ENCODE measurements around the gene LRRN3. TPM values are rescaled to one million over a fixed set of nuclear protein-coding genes. Genes with fewer than 3 reads are reported as not detected.

LRRN3 gene
- total and polyA plus RNA-seq, 7 donors = 0.41 to 3.3 (median 0.76) TPM; not detected in 2

DNA sequence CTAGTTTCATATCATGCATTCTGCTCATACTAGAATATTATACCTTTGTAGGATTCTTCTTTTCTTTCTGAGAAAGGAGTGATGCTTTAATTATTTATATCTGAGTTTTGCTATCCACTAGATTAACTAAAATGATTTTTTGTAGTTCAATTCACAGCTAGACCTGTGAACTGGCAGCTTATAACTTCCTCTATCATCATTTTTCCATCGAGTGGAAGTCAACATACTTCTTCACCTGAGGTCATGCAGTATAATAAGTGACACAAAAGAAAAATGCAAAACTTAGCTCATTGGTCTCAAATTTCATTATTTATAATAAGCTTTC lies 8.0 kb downstream of the LRRN3 start:
- TF ChIP-seq POLR2AphosphoS5 (IDR thresholded peaks at IDR 0.05) = no peak
- no peak for TF ChIP-seq POLR2A (IDR thresholded peaks at IDR 0.05)
- no peak for TF ChIP-seq EP300 (IDR thresholded peaks at IDR 0.05)
- TF ChIP-seq, protein P1, sequence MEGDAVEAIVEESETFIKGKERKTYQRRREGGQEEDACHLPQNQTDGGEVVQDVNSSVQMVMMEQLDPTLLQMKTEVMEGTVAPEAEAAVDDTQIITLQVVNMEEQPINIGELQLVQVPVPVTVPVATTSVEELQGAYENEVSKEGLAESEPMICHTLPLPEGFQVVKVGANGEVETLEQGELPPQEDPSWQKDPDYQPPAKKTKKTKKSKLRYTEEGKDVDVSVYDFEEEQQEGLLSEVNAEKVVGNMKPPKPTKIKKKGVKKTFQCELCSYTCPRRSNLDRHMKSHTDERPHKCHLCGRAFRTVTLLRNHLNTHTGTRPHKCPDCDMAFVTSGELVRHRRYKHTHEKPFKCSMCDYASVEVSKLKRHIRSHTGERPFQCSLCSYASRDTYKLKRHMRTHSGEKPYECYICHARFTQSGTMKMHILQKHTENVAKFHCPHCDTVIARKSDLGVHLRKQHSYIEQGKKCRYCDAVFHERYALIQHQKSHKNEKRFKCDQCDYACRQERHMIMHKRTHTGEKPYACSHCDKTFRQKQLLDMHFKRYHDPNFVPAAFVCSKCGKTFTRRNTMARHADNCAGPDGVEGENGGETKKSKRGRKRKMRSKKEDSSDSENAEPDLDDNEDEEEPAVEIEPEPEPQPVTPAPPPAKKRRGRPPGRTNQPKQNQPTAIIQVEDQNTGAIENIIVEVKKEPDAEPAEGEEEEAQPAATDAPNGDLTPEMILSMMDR (IDR thresholded peaks at IDR 0.05) = no peak
- intact Hi-C loops (cut with DNase I) = loop anchor here (10.0 kb wide), 1 partner anchor 636 kb away; no protein-coding TSS in a partner anchor
- Histone ChIP-seq H3K36me3 (no peaks in the 10 kb centered on the region), H3K9me3 (no peaks in the 10 kb centered on the region), H3K27me3 (no peaks in the 10 kb centered on the region), H3K27ac (no peak overlapping the region), H3K4me3 (no peak overlapping the region), H3K4me1 (no peaks in the 10 kb centered on the region)
- DNase-seq = no peak
- 16 to 21% methylated on average over 1 of the region's 1 CpG for WGBS, 2 donors

DNA sequence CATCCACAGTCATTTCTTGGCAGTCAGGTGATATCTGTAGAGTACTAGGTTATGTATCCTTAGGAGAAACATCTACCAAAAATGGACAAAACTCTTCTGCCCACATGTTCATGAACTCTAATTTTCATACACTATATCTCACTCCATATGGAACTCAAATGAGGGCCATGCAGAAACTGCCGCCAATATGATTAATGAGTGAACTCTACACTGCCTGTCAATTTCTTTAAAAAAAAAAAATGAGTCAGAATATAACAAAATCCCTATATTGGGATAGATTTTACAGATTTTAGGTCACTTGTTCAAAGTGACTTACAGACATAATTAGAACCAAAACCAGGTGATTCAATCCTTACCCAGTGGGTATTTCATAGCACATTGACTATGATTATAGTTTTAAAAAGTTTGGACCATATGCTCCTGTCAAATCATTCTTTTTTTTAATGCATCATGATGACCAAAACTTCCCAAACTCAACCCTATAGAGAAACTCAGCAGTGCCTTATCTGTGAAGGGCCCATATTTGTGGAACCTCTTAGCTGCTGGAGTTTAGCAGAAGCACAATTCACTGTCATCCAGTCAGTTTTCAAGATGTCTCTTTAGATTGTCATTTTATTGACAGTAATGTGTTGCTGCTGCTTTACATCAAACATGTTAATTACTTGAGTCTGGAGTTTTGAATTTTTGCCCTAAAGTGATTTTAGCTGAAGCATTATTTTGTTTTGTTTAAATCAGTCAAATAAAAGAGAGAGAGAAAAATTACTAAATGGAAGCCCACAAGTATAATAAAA lies 11.1 kb downstream of the LRRN3 start:
- TF ChIP-seq EP300 (IDR thresholded peaks at IDR 0.05) (no peak), POLR2AphosphoS5 (IDR thresholded peaks at IDR 0.05) (no peak), POLR2A (IDR thresholded peaks at IDR 0.05) (no peak)
- TF ChIP-seq, protein P1 (IDR thresholded peaks at IDR 0.05) = no peak
- intact Hi-C loops (cut with DNase I) = no loop called here

DNA sequence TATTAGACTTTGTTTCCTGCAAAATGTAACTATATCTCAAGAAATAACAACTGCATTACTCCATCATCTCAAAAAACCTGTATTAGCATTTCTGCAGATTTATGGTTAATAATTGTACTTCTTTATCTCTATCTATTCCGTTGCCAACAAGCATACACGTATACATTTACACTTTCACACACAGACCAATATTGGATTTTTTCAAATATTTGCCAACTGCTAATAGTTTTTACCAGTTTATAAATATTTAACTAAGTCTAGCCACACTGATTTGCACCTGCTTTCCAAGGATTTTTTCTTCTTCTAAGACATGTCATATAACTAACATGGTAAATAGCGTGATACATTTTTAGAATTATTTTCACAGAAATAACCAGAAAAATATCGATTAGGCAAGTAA lies 12.2 kb downstream of the LRRN3 start:
- Histone ChIP-seq H3K4me1 (peaks cover 0 to 5% (median 0%) of the 10 kb centered on the region in 4 donors), H3K9me3 (no peaks in the 10 kb centered on the region), H3K4me3 (no peak overlapping the region), H3K36me3 (no peaks in the 10 kb centered on the region), H3K27ac (no peak overlapping the region), H3K27me3 (no peaks in the 10 kb centered on the region)
- intact Hi-C loops (cut with DNase I) = no loop called here
- 95 to 96% methylated on average over 4 of the region's 4 CpGs for WGBS, 2 donors
- no peak for TF ChIP-seq POLR2AphosphoS5 (IDR thresholded peaks at IDR 0.05)
- no peak for DNase-seq

More for the DNA sequence above, 11.1 kb downstream of the LRRN3 start:
- H3K27me3 ChIP-seq = no peaks in the 10 kb centered on the region
- no peak for DNase-seq
- WGBS, 2 donors = 97 to 99% methylated on average over 1 of the region's 1 CpG
- H3K9me3 ChIP-seq = no peaks in the 10 kb centered on the region
- H3K27ac ChIP-seq = no peak overlapping the region
- H3K36me3 ChIP-seq = no peaks in the 10 kb centered on the region
- no peak overlapping the region for H3K4me3 ChIP-seq
- no peaks in the 10 kb centered on the region for H3K4me1 ChIP-seq

DNA sequence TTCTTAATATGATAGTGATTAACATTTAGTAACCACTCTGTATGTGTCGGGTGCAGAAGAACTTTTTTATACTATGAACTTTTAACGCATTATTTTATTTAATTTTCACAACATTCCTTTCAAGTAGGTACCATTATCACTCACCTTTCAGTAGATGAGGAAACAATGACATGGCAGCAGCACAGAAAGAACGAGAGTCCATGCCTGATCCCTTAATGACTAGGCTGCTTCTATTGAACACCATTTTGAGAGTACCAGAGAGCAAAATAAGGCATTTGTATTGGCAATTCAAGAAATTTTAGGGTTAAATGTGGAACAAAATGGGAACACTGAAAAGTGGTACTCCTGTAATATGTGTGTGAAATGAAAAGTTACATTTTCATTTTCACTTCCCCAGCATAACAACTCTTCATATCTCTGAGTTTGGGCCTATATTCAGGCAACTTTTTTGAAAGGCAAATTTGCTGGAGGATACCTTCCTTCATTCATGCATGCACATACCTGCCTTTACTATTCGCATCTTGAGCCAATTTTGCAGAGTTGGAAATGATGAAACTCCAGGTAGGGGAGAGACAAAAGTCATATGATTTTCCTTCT lies 12.8 kb downstream of the LRRN3 start:
- Histone ChIP-seq H3K9me3 (no peaks in the 10 kb centered on the region), H3K36me3 (no peaks in the 10 kb centered on the region), H3K4me1 (peaks cover 0 to 5% (median 0%) of the 10 kb centered on the region in 4 donors), H3K27ac (no peak overlapping the region), H3K27me3 (no peaks in the 10 kb centered on the region), H3K4me3 (no peak overlapping the region)
- TF ChIP-seq, protein P1 (IDR thresholded peaks at IDR 0.05) = no peak
- no peak for TF ChIP-seq EP300 (IDR thresholded peaks at IDR 0.05)
- no peak for TF ChIP-seq POLR2AphosphoS5 (IDR thresholded peaks at IDR 0.05)
- TF ChIP-seq POLR2A (IDR thresholded peaks at IDR 0.05) = no peak
- intact Hi-C loops (cut with DNase I) = no loop called here
- WGBS, 2 donors = 85 to 92% methylated on average over 4 of the region's 4 CpGs
- DNase-seq = no peak

DNA sequence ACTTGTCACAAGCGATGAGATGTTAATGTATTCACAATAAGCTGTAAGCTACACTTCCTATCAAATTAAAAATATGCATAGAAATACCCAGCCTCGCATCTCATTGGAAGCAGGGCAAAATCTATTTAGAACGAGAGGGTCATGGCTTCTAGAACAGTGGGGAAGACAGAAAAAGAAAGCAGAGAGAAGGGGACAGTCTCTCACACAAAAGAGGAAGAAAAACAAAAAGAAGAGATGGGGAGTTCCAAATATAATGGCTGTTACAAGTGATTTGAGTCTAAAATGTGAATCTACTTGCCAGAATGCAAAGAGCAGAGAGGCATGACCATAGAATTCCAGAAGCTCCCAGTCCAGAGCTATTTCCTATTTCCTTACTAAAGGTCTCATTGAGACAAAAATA lies 13.8 kb downstream of the LRRN3 start:
- Histone ChIP-seq H3K36me3 (no peaks in the 10 kb centered on the region), H3K4me1 (peaks cover 0 to 5% (median 0%) of the 10 kb centered on the region in 4 donors), H3K27ac (no peak overlapping the region), H3K27me3 (no peaks in the 10 kb centered on the region), H3K4me3 (no peak overlapping the region), H3K9me3 (no peaks in the 10 kb centered on the region)
- WGBS, 2 donors = 70 to 91% methylated on average over 3 of the region's 3 CpGs
- TF ChIP-seq, protein P1 (IDR thresholded peaks at IDR 0.05) = no peak
- no peak for TF ChIP-seq POLR2AphosphoS5 (IDR thresholded peaks at IDR 0.05)
- intact Hi-C loops (cut with DNase I) = no loop called here
- no peak for DNase-seq
